CD8-positive, alpha-beta memory T cell (primary cell): ENCODE measurements around the gene HUNK. TPM values are rescaled to one million over a fixed set of nuclear protein-coding genes. Genes with fewer than 3 reads are reported as not detected.

Experiments used
- CTCF ChIA-PET: fragments of 350-600 bp; sonication (Branson Sonifier 250); formaldehyde crosslinking; loops from one replicate; lab custom pipeline; 2021; ENCODE audit warnings: antibody characterized with exemption; lab: Charles Lee
- POLR2A ChIA-PET: fragments of 350-600 bp; sonication (Branson Sonifier 250); formaldehyde crosslinking; loops from one replicate; lab custom pipeline; 2021; ENCODE audit warnings: antibody characterized with exemption; lab: Charles Lee
- DNase-seq, 5 donors: peaks; one replicate each; pipeline versions ENCODE4 v3.0.0 to v3.0.0-alpha.2; 2020 to 2022; ENCODE audit warnings: mixed read lengths in 1 of 5
- H3K27ac ChIP-seq: one replicate; pipeline ENCODE4 v1.7.0; 2013; ENCODE audit warnings: low read depth, mild to moderate bottlenecking, low read length, moderate library complexity
- H3K27me3 ChIP-seq: 2 replicates; pipeline ENCODE4 v1.7.0; 2013; ENCODE audit warnings: low read length, mild to moderate bottlenecking; ENCODE audit not compliant: insufficient read depth, poor library complexity, severe bottlenecking
- H3K36me3 ChIP-seq: 2 replicates; pipeline ENCODE4 v1.7.0; 2013; ENCODE audit warnings: mild to moderate bottlenecking, low read length, moderate library complexity; ENCODE audit not compliant: insufficient read depth
- H3K4me1 ChIP-seq: 2 replicates; pipeline ENCODE4 v1.7.0; 2013; ENCODE audit warnings: mild to moderate bottlenecking, low read length, moderate library complexity; ENCODE audit not compliant: insufficient read depth
- H3K4me3 ChIP-seq: 2 replicates; pipeline ENCODE4 v1.7.0; 2013; ENCODE audit warnings: mild to moderate bottlenecking, low read length
- H3K9me3 ChIP-seq: 2 replicates; pipeline ENCODE4 v1.7.0; 2013; ENCODE audit warnings: mild to moderate bottlenecking, low read length
- H3K27ac Mint-ChIP-seq, 8 donors: one replicate each; pipeline ENCODE4 v1.8.0; 2020 to 2021; ENCODE audit warnings: mixed read lengths in 8 of 8, mild to moderate bottlenecking in 6 of 8, inconsistent platforms in 3 of 8, moderate library complexity in 3 of 8
- H3K27me3 Mint-ChIP-seq, 2 donors: one replicate each; pipeline ENCODE4 v1.8.0; 2020 to 2021; ENCODE audit warnings: mixed read lengths in 2 of 2, mild to moderate bottlenecking in 1 of 2, moderate library complexity in 1 of 2
- H3K36me3 Mint-ChIP-seq, 3 donors: one replicate each; pipeline ENCODE4 v1.8.0; 2020 to 2021; ENCODE audit warnings: mixed read lengths in 3 of 3, inconsistent platforms in 1 of 3, mild to moderate bottlenecking in 1 of 3
- H3K4me1 Mint-ChIP-seq, 3 donors: one replicate each; pipeline ENCODE4 v1.8.0; 2020 to 2021; ENCODE audit warnings: mixed read lengths in 3 of 3, inconsistent platforms in 1 of 3, mild to moderate bottlenecking in 1 of 3
- H3K4me3 Mint-ChIP-seq, 7 donors: one replicate each; pipeline ENCODE4 v1.8.0; 2020 to 2021; ENCODE audit warnings: mixed read lengths in 7 of 7, mild to moderate bottlenecking in 6 of 7, moderate library complexity in 4 of 7, inconsistent platforms in 2 of 7
- H3K9me3 Mint-ChIP-seq, 5 donors: one replicate each; pipeline ENCODE4 v1.8.0; 2020 to 2022; ENCODE audit warnings: mixed read lengths in 5 of 5, mild to moderate bottlenecking in 3 of 5, moderate library complexity in 2 of 5, inconsistent platforms in 1 of 5
- polyA plus RNA-seq: library from polyadenylated mRNA; unstranded; fragments of 300-500 nt; fragmentation: Illumina TruSeq; gene quantifications from one replicate; pipeline ENCODE4 v1.2.3, GENCODE V29; 2021
- total RNA-seq, 2 experiments: library from RNA; stranded (reverse); gene quantifications; one replicate each; pipeline ENCODE4 v1.2.3, GENCODE V29; 2021

HUNK gene
- total and polyA plus RNA-seq, 3 experiments from 2014 or later, result 0.02 to 0.20 (median 0.06) TPM

- H3K36me3 Mint-ChIP-seq, result no peaks in the 10 kb centered on the region
- POLR2A ChIA-PET, result no interaction called here
- H3K27ac ChIP-seq, result no peak overlapping the region
Measured at GRCh38 chr21:31911138-31911907, 38.5 kb downstream of the HUNK start.

GRCh38 chr21:31912501-31912900 lies 39.7 kb downstream of the HUNK start:
- no peak overlapping the region for H3K27ac Mint-ChIP-seq
- H3K4me3 Mint-ChIP-seq, result no peak overlapping the region
- DNase-seq, result no peak
- Histone ChIP-seq H3K4me1 (no peaks in the 10 kb centered on the region), H3K27ac (no peak overlapping the region), H3K27me3 (no peaks in the 10 kb centered on the region), H3K9me3 (no peaks in the 10 kb centered on the region), H3K4me3 (no peak overlapping the region), H3K36me3 (no peaks in the 10 kb centered on the region)
- peaks cover 0 to 2% (median 0%) of the 10 kb centered on the region in 5 donors for H3K9me3 Mint-ChIP-seq
- H3K27me3 Mint-ChIP-seq, result peaks cover 8 to 35% of the 10 kb centered on the region in 2 donors
- no peaks in the 10 kb centered on the region for H3K36me3 Mint-ChIP-seq
- ChIA-PET CTCF (no interaction called here), POLR2A (no interaction called here)
- H3K4me1 Mint-ChIP-seq, result no peaks in the 10 kb centered on the region

More at GRCh38 chr21:31911138-31911907, 38.5 kb downstream of the HUNK start:
- Histone ChIP-seq H3K4me3 (no peak overlapping the region), H3K27me3 (no peaks in the 10 kb centered on the region), H3K9me3 (no peaks in the 10 kb centered on the region), H3K36me3 (no peaks in the 10 kb centered on the region), H3K4me1 (no peaks in the 10 kb centered on the region)
- H3K27ac Mint-ChIP-seq, result peak overlapping the region in 1 of 8 donors; percentile 58
- no peaks in the 10 kb centered on the region for H3K4me1 Mint-ChIP-seq
- no peak overlapping the region for H3K4me3 Mint-ChIP-seq
- no peak for DNase-seq
- H3K27me3 Mint-ChIP-seq, result peaks cover 9 to 42% of the 10 kb centered on the region in 2 donors
- peaks cover 0 to 2% (median 0%) of the 10 kb centered on the region in 5 donors for H3K9me3 Mint-ChIP-seq
- CTCF ChIA-PET, result no interaction called here

GRCh38 chr21:31913182-31913608 lies 40.4 kb downstream of the HUNK start:
- H3K27ac Mint-ChIP-seq, result no peak overlapping the region
- no peaks in the 10 kb centered on the region for H3K36me3 Mint-ChIP-seq
- no peaks in the 10 kb centered on the region for H3K36me3 ChIP-seq
- H3K9me3 Mint-ChIP-seq, result peaks cover 0 to 2% (median 0%) of the 10 kb centered on the region in 5 donors
- H3K27me3 Mint-ChIP-seq, result peaks cover 8 to 30% of the 10 kb centered on the region in 2 donors
- H3K4me1 Mint-ChIP-seq, result no peaks in the 10 kb centered on the region
- POLR2A ChIA-PET, result no interaction called here
- CTCF ChIA-PET, result no interaction called here
- no peak for DNase-seq
- no peak overlapping the region for H3K4me3 Mint-ChIP-seq
- no peak overlapping the region for H3K4me3 ChIP-seq
- H3K27me3 ChIP-seq, result no peaks in the 10 kb centered on the region
- no peaks in the 10 kb centered on the region for H3K4me1 ChIP-seq
- H3K27ac ChIP-seq, result no peak overlapping the region
- H3K9me3 ChIP-seq, result no peaks in the 10 kb centered on the region

GRCh38 chr21:31914472-31914871 lies 41.7 kb downstream of the HUNK start:
- Histone ChIP-seq H3K9me3 (no peaks in the 10 kb centered on the region), H3K27me3 (no peaks in the 10 kb centered on the region), H3K27ac (no peak overlapping the region), H3K4me1 (no peaks in the 10 kb centered on the region), H3K36me3 (no peaks in the 10 kb centered on the region), H3K4me3 (no peak overlapping the region)
- H3K27me3 Mint-ChIP-seq, result peaks cover 6 to 22% of the 10 kb centered on the region in 2 donors
- peaks cover 0 to 3% (median 0%) of the 10 kb centered on the region in 5 donors for H3K9me3 Mint-ChIP-seq
- no peaks in the 10 kb centered on the region for H3K36me3 Mint-ChIP-seq
- no peaks in the 10 kb centered on the region for H3K4me1 Mint-ChIP-seq
- ChIA-PET CTCF (no interaction called here), POLR2A (no interaction called here)
- no peak overlapping the region for H3K4me3 Mint-ChIP-seq
- no peak for DNase-seq
- H3K27ac Mint-ChIP-seq, result no peak overlapping the region

GRCh38 chr21:31915566-31915965 lies 42.7 kb downstream of the HUNK start:
- no peaks in the 10 kb centered on the region for H3K9me3 ChIP-seq
- no peak overlapping the region for H3K27ac ChIP-seq
- H3K27me3 ChIP-seq, result no peaks in the 10 kb centered on the region
- no peaks in the 10 kb centered on the region for H3K4me1 Mint-ChIP-seq
- H3K9me3 Mint-ChIP-seq, result peaks cover 0 to 4% (median 0%) of the 10 kb centered on the region in 5 donors
- no peaks in the 10 kb centered on the region for H3K36me3 ChIP-seq
- H3K4me3 Mint-ChIP-seq, result no peak overlapping the region
- no peak overlapping the region for H3K4me3 ChIP-seq
- H3K27me3 Mint-ChIP-seq, result peaks cover 6 to 23% of the 10 kb centered on the region in 2 donors
- ChIA-PET CTCF (no interaction called here), POLR2A (no interaction called here)
- H3K4me1 ChIP-seq, result no peaks in the 10 kb centered on the region
- no peak overlapping the region for H3K27ac Mint-ChIP-seq
- no peaks in the 10 kb centered on the region for H3K36me3 Mint-ChIP-seq
- no peak for DNase-seq

- no peak for DNase-seq
- ChIA-PET POLR2A (no interaction called here), CTCF (no interaction called here)
- Mint-ChIP-seq H3K9me3 (peaks cover 0 to 4% (median 0%) of the 10 kb centered on the region in 5 donors), H3K4me1 (no peaks in the 10 kb centered on the region), H3K4me3 (no peak overlapping the region), H3K27ac (no peak overlapping the region), H3K27me3 (peaks cover 6 to 11% of the 10 kb centered on the region in 2 donors), H3K36me3 (no peaks in the 10 kb centered on the region)
- no peak overlapping the region for H3K4me3 ChIP-seq
- H3K4me1 ChIP-seq, result no peaks in the 10 kb centered on the region
- H3K27ac ChIP-seq, result no peak overlapping the region
- no peaks in the 10 kb centered on the region for H3K36me3 ChIP-seq
- no peaks in the 10 kb centered on the region for H3K9me3 ChIP-seq
- no peaks in the 10 kb centered on the region for H3K27me3 ChIP-seq
Measured at GRCh38 chr21:31917108-31917507, 44.3 kb downstream of the HUNK start.

- H3K4me3 Mint-ChIP-seq, result no peak overlapping the region
- ChIA-PET POLR2A (no interaction called here), CTCF (no interaction called here)
- H3K9me3 ChIP-seq, result no peaks in the 10 kb centered on the region
- H3K27me3 ChIP-seq, result no peaks in the 10 kb centered on the region
- peaks cover 0 to 7% (median 0%) of the 10 kb centered on the region in 5 donors for H3K9me3 Mint-ChIP-seq
- H3K4me3 ChIP-seq, result no peak overlapping the region
- no peaks in the 10 kb centered on the region for H3K36me3 ChIP-seq
- no peak overlapping the region for H3K27ac ChIP-seq
- H3K4me1 Mint-ChIP-seq, result no peaks in the 10 kb centered on the region
- H3K27me3 Mint-ChIP-seq, result peaks cover 3 to 6% of the 10 kb centered on the region in 2 donors
- no peaks in the 10 kb centered on the region for H3K36me3 Mint-ChIP-seq
- H3K4me1 ChIP-seq, result no peaks in the 10 kb centered on the region
- DNase-seq, result no peak
- no peak overlapping the region for H3K27ac Mint-ChIP-seq
Measured at GRCh38 chr21:31918250-31918775, 45.5 kb downstream of the HUNK start.

GRCh38 chr21:31920275-31920674 lies 47.5 kb downstream of the HUNK start:
- Histone ChIP-seq H3K27ac (no peak overlapping the region), H3K9me3 (no peaks in the 10 kb centered on the region), H3K36me3 (no peaks in the 10 kb centered on the region), H3K4me3 (no peak overlapping the region), H3K4me1 (no peaks in the 10 kb centered on the region), H3K27me3 (no peaks in the 10 kb centered on the region)
- no peaks in the 10 kb centered on the region for H3K4me1 Mint-ChIP-seq
- H3K27me3 Mint-ChIP-seq, result peaks cover 1 to 3% of the 10 kb centered on the region in 2 donors
- ChIA-PET POLR2A (no interaction called here), CTCF (no interaction called here)
- DNase-seq, result no peak
- no peak overlapping the region for H3K4me3 Mint-ChIP-seq
- H3K36me3 Mint-ChIP-seq, result no peaks in the 10 kb centered on the region
- peaks cover 0 to 7% (median 0%) of the 10 kb centered on the region in 5 donors for H3K9me3 Mint-ChIP-seq
- no peak overlapping the region for H3K27ac Mint-ChIP-seq
